H1 (cell line): Measurements from ENCODE around the gene KDM1A. TPM values are rescaled to one million over a fixed set of nuclear protein-coding genes. Genes with fewer than 3 reads are reported as not detected.

Experiments
- BCL11A ChIP-seq, 2 experiments: IDR thresholded peaks; one replicate each; pipeline ENCODE4 v1.6.1; 2011; ENCODE audit warnings: low read depth in 2 of 2, low read length in 2 of 2, mild to moderate bottlenecking in 2 of 2
- FOSL1 ChIP-seq: IDR thresholded peaks from 2 replicates; pipeline ENCODE4 v1.6.1; 2011; ENCODE audit warnings: mild to moderate bottlenecking, low read depth, low read length, moderate library complexity; ENCODE audit not compliant: insufficient read depth
- GABPA ChIP-seq: IDR thresholded peaks from 2 replicates; pipeline ENCODE4 v1.6.1; 2011; ENCODE audit warnings: mild to moderate bottlenecking, low read length, moderate library complexity, borderline replicate concordance; ENCODE audit not compliant: insufficient read depth
- KDM4A ChIP-seq: IDR thresholded peaks from one replicate; pipeline ENCODE4 v1.7.1; 2012; ENCODE audit warnings: low read depth, mild to moderate bottlenecking, moderate library complexity, low read length, inconsistent platforms; ENCODE audit not compliant: severe bottlenecking
- RXRA ChIP-seq: IDR thresholded peaks from 2 replicates; pipeline ENCODE4 v1.6.1; 2011; ENCODE audit warnings: low read depth, mild to moderate bottlenecking, low read length, moderate library complexity; ENCODE audit not compliant: insufficient read depth
- SAP30 ChIP-seq: fragments of 300-600 bp; sonication (generic); IDR thresholded peaks from 2 replicates; pipeline ENCODE4 v1.7.1; 2012; ENCODE audit warnings: low read length, moderate library complexity, mild to moderate bottlenecking, inconsistent platforms; ENCODE audit not compliant: insufficient read depth, insufficient replicate concordance
- SP1 ChIP-seq: IDR thresholded peaks from 2 replicates; pipeline ENCODE4 v1.6.1; 2011; ENCODE audit warnings: low read depth, low read length
- SP2 ChIP-seq: IDR thresholded peaks from 2 replicates; pipeline ENCODE4 v1.6.1; 2012; ENCODE audit warnings: mild to moderate bottlenecking, low read length, inconsistent platforms
- SP4 ChIP-seq: IDR thresholded peaks from 2 replicates; pipeline ENCODE4 v1.6.1; 2012; ENCODE audit warnings: low read length, inconsistent platforms
- YY1 ChIP-seq: IDR thresholded peaks from 2 replicates; pipeline ENCODE4 v1.6.1; 2011; ENCODE audit warnings: low read depth, mild to moderate bottlenecking, low read length
- polyA plus RNA-seq, 7 experiments: library from polyadenylated mRNA; depleted of rRNA in 3 of 7; stranded (reverse) in 5 of 7; unstranded in 2 of 7; fragments of >200 nt in 5 of 7; fragments of 200-250 nt in 2 of 7; gene quantifications; 1 replicate in 5 of 7; 2 replicates in 1 of 7; 4 replicates in 1 of 7; pipeline versions ENCODE4 v1.2.1 to v1.2.3, GENCODE V29; 2011 to 2013; ENCODE audit warnings: missing spikeins in 2 of 7, mixed read lengths in 2 of 7
- total RNA-seq: library from RNA; stranded (reverse); fragmentation: NEBNext Ultra II Directional; extraction: Animal tissue kit (Norgen Biotek cat#: 25700); gene quantifications from 2 replicates; pipeline ENCODE4 v1.2.1, GENCODE V29; 2021
- TF ChIP-seq, protein P1 (sequence below): fragments of 300-600 bp; sonication (generic); IDR thresholded peaks from 2 replicates; pipeline ENCODE4 v1.7.1; 2012; ENCODE audit warnings: low read length, moderate library complexity, mild to moderate bottlenecking, inconsistent platforms; ENCODE audit not compliant: insufficient replicate concordance

Gene KDM1A
- total and polyA plus RNA-seq, 2 of the 8 experiments (the other 6 are each of a cell fraction or from before 2014, with no cell fraction given), result 216 to 275 TPM

DNA sequence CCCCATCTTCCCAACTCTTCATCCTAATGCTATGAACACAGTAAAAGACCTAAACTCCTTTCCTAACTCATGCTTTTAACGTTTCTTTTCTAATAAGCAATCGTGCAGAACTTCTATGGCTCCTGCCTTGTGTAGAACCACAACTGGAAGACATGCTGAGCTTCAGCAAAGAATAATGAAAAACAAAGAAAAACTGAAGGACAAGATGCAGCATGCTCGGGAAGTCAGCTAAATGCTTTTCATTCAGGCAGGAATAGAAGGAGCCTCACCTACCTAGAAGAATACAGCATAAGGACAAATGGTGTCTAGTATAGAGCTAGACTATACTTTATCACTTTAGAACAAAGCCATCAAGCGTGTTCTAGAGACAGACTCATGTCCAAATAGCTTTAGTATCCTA lies 103.5 kb downstream of the KDM1A start (continued):
- TF ChIP-seq, protein P1, sequence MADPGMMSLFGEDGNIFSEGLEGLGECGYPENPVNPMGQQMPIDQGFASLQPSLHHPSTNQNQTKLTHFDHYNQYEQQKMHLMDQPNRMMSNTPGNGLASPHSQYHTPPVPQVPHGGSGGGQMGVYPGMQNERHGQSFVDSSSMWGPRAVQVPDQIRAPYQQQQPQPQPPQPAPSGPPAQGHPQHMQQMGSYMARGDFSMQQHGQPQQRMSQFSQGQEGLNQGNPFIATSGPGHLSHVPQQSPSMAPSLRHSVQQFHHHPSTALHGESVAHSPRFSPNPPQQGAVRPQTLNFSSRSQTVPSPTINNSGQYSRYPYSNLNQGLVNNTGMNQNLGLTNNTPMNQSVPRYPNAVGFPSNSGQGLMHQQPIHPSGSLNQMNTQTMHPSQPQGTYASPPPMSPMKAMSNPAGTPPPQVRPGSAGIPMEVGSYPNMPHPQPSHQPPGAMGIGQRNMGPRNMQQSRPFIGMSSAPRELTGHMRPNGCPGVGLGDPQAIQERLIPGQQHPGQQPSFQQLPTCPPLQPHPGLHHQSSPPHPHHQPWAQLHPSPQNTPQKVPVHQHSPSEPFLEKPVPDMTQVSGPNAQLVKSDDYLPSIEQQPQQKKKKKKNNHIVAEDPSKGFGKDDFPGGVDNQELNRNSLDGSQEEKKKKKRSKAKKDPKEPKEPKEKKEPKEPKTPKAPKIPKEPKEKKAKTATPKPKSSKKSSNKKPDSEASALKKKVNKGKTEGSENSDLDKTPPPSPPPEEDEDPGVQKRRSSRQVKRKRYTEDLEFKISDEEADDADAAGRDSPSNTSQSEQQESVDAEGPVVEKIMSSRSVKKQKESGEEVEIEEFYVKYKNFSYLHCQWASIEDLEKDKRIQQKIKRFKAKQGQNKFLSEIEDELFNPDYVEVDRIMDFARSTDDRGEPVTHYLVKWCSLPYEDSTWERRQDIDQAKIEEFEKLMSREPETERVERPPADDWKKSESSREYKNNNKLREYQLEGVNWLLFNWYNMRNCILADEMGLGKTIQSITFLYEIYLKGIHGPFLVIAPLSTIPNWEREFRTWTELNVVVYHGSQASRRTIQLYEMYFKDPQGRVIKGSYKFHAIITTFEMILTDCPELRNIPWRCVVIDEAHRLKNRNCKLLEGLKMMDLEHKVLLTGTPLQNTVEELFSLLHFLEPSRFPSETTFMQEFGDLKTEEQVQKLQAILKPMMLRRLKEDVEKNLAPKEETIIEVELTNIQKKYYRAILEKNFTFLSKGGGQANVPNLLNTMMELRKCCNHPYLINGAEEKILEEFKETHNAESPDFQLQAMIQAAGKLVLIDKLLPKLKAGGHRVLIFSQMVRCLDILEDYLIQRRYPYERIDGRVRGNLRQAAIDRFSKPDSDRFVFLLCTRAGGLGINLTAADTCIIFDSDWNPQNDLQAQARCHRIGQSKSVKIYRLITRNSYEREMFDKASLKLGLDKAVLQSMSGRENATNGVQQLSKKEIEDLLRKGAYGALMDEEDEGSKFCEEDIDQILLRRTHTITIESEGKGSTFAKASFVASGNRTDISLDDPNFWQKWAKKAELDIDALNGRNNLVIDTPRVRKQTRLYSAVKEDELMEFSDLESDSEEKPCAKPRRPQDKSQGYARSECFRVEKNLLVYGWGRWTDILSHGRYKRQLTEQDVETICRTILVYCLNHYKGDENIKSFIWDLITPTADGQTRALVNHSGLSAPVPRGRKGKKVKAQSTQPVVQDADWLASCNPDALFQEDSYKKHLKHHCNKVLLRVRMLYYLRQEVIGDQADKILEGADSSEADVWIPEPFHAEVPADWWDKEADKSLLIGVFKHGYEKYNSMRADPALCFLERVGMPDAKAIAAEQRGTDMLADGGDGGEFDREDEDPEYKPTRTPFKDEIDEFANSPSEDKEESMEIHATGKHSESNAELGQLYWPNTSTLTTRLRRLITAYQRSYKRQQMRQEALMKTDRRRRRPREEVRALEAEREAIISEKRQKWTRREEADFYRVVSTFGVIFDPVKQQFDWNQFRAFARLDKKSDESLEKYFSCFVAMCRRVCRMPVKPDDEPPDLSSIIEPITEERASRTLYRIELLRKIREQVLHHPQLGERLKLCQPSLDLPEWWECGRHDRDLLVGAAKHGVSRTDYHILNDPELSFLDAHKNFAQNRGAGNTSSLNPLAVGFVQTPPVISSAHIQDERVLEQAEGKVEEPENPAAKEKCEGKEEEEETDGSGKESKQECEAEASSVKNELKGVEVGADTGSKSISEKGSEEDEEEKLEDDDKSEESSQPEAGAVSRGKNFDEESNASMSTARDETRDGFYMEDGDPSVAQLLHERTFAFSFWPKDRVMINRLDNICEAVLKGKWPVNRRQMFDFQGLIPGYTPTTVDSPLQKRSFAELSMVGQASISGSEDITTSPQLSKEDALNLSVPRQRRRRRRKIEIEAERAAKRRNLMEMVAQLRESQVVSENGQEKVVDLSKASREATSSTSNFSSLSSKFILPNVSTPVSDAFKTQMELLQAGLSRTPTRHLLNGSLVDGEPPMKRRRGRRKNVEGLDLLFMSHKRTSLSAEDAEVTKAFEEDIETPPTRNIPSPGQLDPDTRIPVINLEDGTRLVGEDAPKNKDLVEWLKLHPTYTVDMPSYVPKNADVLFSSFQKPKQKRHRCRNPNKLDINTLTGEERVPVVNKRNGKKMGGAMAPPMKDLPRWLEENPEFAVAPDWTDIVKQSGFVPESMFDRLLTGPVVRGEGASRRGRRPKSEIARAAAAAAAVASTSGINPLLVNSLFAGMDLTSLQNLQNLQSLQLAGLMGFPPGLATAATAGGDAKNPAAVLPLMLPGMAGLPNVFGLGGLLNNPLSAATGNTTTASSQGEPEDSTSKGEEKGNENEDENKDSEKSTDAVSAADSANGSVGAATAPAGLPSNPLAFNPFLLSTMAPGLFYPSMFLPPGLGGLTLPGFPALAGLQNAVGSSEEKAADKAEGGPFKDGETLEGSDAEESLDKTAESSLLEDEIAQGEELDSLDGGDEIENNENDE, result no peak
- no peak for TF ChIP-seq SAP30
- no peak for TF ChIP-seq YY1
- no peak for TF ChIP-seq SP2
- TF ChIP-seq SP1, result no peak
- no peak for TF ChIP-seq FOSL1
- no peak for TF ChIP-seq SP4
- TF ChIP-seq RXRA, result no peak
- TF ChIP-seq GABPA, result no peak
- TF ChIP-seq KDM4A, result no peak
- TF ChIP-seq BCL11A (IDR thresholded peaks at IDR 0.05; ENCODE audit: low read depth in 2 of 2, low read length in 2 of 2), result no peak
